Activated naive CD4-positive, alpha-beta T cell treated with Interleukin-2 at 50 U/mL for 16 hours (primary cell): ENCODE results near the gene TRIP6.
A peak's percentile ranks its signal among the peaks of the same experiment; 100 is the strongest.

ENCODE experiments used
- DNase-seq: peaks from one replicate; pipeline ENCODE4 v3.0.0-alpha.2; 2020

Gene TRIP6

DNA sequence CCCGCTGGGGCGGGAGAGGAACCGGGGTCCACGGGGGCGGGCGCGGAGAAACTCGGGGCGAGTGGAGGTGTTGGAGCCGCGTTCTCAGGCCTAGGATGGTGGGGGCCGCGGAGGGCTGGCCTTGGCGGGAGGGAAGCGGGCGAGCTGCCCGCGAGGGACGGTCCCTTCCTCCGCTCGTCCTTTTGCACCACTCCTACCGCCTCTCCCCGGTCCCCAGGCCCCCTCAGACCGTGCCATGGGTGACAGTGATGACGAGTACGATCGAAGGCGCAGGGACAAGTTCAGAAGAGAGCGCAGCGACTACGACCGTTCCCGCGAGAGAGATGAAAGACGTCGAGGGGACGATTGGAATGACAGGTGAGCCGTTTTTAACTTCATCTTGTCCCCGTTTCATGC lies 8.2 kb downstream of the TRIP6 start:
- peak; percentile 53 for DNase-seq

DNA sequence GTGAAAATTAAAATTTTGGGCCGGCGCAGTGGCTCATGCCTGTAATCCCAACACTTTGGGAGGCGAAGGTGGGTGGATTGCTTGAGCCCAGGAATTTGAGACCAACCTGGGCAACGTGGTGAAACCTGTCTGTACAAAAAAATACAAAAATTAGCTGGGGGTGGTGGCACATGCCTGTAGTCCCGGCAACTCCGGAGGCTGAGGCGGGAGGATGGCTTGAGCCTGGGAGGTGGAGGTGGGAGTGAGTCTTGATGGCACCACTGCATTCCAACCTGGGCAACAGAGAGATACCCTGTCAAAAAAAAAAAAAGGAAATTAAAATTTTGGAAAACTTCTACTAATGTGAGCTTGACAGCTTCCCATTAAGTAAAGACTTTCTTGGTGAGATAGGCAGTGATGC lies 10.8 kb downstream of the TRIP6 start:
- DNase-seq, result no peak

DNA sequence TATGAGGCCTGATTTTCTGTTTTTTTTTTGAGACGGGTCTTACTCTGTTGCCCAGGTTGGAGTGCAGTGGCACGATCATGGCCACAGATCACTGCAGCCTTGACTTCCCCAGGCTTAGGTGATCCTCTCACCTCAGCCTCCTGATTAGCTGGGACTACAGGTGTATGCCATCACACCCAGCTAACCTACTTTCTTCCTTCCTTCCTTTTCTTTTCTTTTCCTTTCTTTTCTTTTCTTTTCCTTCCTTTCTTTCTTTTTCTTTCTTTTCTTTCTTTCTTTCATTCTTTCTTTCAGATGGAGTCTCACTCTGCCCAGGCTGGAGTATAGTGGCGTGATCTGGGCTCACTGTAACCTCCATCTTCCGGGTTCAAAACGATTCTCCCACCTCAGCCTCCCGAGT lies 11.5 kb downstream of the TRIP6 start:
- no peak for DNase-seq

DNA sequence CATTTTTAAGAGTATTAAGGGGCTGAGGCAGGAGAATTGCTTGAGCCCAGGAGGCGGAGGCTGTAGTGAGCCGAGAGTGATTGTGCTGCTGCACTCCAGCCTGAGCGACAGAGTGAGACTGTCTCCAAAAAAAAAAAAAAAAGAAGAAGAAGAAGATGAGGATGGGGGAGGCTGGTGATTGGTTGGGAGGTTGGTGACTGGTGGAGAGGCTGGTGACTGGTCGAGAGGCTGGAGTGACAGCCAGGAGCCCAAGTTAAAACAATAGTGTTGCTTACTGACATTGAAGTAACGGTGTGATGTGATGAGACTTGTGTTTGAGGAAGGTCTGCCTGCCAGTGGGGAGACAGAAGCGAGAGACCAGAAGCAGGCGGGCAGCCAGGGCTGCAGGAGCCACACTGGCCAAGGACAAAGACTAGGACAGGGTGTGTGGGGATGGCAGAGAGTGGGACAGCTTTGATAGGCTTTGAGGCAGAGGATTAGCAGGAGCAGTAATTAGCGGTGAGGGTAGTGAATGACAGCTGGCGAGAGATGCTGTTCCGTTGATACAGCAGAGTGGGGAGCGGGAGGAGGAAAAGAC lies 12.6 kb downstream of the TRIP6 start:
- DNase-seq, result no peak

DNA sequence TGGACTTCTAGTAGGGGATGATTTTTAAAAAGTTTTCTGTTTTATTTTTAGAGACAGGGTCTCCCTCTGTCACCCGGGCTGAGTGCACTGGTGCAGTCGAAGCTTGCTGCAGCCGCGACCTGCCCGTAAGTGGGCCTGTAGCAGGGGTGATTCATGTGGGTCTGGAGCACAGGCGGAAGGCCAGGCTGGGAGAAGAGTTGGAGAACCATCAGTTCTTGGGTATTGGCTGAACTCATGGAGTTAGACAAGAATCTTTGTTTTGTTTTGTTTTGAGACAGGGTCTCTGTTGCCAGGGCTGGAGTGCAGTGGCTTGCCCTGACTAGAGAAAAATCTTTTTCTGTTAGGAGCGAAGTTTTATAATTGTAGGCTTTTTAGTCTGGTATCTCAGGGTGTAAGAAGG lies 13.5 kb downstream of the TRIP6 start:
- DNase-seq, result no peak

DNA sequence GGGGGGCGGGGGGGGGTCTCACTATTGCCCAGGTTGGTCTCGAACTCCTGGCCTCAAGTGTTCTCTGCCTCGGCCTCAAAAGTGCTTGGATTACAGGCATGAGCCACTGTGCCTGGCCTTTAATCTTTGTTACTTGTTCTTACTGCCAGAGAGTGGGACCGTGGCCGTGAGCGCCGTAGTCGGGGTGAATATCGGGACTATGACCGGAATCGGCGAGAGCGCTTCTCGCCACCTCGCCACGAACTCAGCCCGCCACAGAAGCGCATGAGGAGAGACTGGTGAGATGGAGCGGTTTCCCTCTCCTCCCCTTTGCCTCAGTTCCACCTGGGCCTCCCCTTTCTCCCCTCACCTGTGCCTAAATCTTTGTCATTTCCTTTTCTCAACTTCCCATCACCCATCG lies 13.9 kb downstream of the TRIP6 start:
- no peak for DNase-seq

DNA sequence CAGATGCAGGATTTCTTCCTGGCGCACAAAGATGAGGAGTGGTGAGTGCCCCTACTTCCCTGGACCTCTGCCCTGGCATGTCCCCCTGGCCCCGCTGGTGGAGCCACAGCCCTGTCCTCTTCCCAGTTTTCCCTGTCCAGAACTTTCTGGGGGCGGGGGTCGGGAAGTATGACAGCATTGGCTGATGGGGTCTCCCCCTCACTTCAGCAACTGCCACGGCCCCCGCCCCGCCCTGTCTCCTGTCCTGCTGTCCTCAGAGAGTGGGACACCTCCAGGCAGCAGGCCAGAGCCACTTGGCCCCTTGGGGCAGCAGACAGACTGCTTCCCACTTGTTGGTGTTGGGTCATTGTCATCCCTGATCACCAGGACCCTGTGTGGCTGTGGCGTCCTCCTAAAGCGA lies 15.0 kb downstream of the TRIP6 start:
- DNase-seq, result no peak

DNA sequence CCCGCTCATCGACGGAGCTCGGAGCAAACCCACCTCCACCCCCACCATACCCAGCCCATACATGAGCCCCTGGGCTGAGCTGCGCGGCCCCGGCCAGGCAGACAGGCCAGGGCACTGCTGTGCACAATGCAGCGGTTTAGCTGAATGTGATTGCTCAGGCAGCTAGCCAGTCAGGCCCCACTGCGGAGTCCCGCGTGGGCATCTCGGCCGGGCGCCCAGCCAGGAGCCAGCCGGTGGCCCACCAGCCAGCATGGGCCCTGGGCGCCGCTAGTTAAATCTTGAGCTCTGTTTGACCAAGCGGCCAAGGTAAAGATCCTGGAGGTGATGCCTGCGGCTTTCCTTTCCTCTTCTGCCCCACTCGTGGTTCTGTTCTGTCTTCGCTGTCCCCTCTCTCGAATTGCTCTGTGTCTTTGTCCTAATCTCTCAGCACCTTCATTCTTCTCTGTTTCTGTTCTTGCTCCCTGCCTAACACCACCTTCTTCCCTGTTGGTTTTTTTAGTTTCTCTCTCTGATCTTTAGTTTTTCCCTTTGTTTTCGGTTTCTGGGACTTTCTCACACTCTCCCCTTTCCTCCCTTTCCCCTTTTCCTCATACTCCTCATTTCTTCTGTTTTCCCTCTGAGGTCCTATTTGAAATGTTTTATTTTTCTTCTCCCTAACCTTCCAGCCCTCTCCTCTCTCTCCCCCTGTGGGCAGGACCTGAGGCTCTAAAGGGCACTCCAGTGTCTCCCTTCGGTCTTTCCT lies 15.8 kb downstream of the TRIP6 start:
- DNase-seq, result no peak

DNA sequence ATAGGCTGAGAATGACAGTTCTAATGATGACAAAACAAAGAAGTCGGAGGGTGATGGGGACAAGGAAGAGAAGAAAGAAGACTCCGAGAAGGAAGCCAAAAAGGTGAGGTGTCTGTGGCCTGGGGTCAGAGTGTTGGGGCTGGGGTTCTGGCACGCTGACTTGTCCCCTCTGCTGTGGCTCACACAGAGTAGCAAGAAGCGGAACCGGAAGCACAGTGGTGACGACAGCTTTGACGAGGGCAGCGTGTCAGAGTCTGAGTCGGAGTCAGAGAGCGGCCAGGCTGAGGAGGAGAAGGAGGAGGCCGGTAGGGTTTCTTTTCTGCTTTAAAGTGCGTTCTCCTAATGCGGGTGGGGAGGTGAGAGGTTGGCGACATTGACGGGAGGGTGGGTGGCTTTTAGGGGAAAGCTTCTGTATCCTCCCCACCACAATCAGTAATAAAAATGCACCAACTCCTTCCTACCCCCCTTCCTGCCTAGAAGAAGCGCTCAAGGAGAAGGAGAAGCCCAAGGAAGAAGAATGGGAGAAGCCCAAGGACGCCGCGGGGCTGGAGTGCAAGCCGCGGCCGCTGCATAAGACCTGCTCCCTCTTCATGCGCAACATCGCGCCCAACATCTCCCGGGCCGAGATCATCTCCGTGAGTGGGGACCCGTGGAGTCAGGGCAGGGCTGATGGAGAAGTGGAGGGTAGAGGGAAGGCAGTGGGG lies 17.7 kb downstream of the TRIP6 start:
- DNase-seq, result peak; percentile 44

DNA sequence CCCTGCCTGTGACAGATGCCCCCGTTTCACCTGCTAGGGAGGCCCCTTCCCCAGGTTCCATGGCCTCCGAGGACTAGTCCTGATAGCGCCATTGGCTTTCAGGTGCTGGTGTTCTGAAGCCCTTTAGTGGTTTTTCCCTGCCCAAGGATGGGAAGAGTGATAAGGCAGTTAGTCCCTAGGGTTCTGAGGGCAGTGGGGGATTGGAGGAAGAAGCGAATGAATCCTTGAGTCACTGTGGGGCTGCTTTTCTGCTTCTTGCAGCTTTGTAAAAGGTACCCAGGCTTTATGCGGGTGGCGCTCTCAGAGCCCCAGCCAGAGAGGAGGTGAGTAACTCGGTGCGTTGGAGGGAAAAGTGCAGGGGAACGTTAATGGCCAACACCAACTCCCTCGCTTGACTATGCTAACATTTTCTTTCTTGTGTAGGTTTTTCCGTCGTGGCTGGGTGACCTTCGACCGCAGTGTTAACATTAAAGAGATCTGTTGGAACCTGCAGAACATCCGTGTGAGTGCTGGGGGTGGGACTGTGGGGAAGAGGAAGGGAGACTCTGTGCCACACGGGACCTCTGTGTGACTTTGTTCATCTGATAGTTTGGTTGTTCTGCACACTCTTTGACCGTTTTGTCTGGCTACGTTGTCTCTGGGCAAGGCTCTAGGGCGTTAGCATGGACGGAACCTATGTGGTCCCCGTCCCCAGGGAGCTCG lies 18.4 kb downstream of the TRIP6 start:
- no peak for DNase-seq

DNA sequence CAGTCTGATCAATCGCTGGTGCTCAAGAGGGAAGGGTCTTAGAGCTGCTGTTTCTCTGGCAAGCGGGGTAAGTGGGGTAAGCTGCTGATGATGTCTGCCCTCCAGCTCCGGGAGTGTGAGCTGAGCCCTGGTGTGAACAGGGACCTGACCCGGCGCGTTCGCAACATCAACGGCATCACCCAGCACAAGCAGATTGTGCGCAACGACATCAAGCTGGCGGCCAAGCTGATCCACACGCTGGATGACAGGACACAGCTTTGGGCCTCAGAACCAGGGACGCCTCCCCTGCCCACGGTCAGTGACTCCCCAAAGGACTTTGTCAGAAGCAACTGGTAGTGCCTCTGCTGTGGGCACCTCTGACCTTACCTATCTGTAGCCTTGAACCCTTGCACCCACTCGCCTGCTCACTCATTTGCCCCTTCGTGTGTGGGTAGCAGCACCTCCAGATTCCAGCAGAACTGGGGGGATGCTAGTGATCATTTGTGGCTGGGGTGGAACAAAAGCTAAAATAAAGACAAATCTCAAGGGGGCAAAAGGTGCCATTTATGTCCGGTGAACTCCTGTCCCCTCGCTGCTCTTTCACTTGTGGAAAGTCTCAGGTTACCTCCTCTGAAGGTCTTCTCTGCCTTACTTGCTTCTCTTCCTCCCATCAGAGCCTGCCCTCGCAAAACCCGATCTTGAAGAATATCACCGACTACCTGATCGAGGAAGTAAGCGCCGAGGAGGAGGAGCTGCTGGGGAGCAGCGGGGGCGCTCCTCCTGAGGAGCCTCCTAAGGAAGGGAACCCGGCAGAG lies 19.2 kb downstream of the TRIP6 start:
- DNase-seq, result no peak

DNA sequence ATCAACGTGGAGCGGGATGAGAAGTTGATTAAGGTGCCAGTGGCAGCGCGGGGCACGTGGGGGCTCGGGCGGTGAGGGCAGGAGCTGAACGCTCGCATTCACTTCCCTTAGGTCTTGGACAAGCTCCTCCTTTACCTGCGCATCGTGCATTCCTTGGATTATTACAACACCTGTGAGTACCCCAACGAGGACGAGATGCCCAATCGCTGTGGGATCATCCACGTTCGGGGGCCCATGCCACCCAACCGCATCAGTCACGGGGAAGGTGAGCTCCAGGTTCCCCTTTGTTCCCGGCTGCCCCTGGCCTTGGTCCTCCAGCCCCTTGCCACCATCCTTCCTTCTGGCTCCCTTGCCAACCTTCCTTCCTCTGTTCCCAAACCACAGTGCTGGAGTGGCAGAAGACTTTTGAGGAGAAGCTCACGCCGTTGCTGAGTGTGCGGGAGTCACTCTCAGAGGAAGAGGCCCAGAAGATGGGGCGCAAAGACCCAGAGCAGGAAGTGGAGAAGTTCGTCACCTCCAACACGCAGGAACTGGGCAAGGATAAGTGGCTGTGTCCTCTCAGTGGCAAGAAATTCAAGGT lies 19.8 kb downstream of the TRIP6 start:
- DNase-seq, result no peak

DNA sequence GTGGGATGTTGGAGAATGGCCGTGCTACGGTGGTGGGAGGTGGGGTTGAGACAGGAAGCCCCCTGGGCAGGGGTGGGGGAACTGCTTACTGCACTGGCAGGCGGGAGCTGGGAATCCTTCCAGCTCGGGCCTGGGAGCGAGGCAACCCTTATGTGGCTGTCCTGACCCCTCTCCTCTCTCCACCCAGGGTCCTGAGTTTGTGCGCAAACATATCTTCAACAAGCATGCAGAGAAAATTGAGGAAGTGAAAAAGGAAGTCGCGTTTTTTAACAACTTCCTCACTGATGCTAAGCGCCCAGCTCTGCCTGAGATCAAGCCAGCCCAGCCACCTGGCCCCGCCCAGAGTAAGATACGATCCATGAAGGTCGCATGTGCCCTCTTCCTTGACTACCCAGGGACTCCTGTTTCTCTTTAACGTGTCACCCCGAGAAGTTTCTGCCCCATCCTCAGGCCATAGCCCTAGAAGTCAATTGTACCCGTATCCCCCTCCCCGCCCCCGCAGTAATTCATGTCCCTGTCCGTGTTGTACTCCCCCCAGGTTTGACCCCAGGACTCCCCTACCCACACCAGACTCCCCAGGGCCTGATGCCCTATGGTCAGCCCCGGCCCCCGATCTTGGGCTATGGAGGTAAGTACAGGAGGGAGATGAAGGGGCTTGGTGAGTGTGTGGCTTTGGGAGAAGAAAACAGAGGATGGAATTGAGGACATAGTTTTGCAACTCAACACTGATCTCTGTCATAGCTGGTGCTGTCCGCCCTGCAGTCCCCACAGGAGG lies 20.5 kb downstream of the TRIP6 start:
- peak; percentile 50 for DNase-seq

DNA sequence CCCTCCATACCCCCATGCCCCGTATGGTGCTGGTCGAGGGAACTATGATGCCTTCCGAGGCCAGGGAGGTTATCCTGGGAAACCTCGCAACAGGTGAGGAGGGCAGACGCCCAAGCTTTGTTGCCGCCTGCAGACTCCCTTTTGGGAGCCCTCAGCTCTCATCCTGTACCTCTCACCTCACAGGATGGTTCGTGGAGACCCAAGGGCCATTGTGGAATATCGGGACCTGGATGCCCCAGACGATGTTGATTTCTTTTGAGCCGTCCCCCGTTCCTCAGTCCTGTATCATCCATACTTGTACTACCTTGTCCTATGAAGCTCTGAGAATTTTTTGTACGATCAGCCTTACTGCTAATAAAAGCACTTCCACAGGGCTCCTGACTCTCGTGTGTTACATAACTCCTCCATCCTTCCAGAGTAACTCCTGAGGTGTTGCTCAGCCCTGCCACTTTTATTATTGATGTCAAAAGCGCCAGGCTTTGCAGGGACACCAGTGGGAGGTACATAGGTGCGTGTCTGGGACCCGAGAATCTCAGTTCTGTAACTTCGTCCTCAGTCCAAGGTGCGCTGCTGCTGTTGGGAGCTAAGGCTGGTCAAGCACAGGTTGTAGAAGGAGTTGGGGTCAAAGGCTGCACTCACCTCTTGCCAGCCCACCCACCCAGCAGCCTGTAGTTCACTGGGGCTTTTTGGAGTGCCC lies 21.3 kb downstream of the TRIP6 start:
- no peak for DNase-seq

DNA sequence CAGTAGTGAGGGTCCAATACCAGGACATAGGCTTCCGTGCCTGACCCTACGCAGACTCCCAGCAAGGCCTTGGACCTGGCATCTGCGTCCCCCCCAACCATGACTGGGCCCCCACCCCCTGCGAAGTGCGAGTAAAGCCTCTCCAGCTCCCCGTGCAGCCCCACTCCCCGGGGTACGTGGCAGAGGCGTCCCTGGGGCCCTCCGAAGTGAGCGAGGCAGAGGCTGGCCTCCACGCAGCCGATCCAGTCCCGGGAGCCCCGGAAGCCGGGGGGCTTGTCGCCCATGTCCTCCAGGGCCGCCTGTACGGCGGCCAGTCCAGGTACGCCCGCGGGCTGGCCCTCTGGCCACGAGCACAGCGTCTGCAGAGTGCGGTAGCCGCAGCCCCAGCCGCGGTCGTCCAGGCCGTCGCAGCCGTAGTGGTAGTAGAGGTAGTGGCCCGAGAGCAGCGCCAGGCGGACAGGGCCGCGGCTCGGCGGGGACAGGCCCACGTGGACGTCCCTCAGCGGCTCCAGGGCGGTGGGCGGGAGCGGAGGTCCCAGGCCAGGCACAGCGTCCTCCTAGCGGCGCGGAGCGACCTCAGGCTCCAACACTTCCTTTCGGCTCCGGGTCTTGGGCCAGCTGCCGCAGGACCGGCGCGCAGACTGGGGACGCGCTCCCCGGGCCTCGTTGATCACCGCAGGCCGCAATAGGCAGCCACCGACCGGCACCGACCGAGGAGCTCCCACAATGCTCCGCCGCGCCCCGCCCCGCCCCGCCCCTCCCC lies 22.0 kb downstream of the TRIP6 start, which contains the start of gene UFSP1:
Gene UFSP1 (minus strand): TSS at position 728 of the 763 bp plus-strand sequence. CDS start 444 bp downstream, at position 284.
- no peak for DNase-seq

DNA sequence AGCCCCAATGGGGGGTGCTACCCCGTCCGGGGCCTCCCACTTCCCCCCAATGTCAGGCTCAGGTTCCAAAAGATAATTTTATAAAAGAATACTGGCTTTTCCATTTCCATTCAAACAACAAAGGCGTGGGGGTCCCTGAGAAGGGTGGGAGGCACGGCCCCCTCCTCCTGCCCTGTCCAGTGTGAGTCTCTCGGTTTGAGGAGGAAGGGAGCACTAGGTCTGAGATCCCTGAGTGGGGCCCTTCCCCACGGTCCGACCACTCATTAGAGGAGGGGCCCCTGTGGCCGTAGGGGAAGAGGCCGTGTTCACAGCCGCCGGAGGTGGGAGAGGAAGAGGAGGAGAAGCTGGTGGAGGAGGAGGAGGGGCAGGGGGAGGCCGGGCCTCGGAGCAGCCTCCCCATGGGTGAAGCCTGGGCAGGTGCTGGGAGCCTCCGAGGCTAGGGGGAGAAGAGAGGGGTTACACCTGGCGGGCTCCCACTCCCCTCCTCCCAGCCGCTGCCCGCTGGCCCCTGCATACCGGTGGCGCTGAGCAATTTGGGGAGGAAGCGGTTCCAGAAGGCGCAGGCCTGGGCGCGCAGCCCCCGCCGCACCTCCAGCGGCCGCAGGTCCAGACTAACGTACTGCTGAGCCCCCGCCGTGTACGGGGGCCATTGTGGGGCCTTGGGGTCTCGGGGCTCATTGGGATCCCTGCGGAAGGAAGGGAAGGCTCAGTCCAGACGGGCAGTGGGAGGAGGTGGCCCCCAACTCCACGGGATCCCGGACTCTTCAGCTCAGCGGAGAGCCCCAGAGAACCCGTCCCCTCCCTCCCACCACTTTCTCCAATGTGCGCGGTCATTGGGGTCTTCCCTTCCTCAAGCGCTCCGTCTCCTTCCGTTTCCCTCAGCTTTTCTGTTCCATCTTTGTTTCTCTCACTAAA lies 23.7 kb downstream of the TRIP6 start:
- no peak for DNase-seq

DNA sequence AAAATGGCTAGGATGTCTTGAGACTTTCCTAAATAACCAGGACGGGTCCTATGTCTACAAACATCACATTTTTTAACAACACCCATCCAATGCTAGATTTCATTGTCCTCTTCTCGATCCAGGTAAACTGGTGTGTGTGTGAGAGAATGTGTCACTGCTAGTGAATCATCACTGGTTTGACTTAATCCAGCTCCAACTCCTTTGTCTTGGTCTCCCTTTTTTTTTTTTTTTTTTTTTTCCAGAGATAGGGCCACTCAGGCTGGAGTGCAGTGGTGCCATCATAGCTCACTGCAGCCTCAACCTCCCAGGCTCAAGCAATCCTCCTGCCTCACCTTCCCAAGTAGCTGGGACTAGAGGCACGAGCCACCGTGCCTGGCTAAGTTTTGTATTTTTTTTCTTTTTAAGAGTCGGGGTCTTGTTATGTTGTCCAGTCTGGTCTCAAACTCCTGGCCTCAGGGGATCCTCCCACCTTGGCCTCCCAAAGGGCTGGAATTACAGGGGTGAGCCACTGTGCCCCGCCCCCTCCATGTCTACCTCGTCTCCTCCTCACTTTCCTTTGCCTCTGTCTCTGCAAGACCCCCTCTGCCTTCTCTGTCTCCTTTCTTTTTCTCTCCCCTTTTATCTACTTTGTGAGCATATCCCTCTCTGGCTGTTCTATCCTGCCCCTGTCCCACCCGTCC lies 24.5 kb downstream of the TRIP6 start:
- no peak for DNase-seq
